Glomerular visceral epithelial cell (primary cell): Measurements from ENCODE around the gene YEATS4.

Experiments used
- DNase-seq: peaks from one replicate; pipeline ENCODE4 v3.0.0-alpha.2; 2016; ENCODE audit errors: extremely low spot score

Gene YEATS4

DNA sequence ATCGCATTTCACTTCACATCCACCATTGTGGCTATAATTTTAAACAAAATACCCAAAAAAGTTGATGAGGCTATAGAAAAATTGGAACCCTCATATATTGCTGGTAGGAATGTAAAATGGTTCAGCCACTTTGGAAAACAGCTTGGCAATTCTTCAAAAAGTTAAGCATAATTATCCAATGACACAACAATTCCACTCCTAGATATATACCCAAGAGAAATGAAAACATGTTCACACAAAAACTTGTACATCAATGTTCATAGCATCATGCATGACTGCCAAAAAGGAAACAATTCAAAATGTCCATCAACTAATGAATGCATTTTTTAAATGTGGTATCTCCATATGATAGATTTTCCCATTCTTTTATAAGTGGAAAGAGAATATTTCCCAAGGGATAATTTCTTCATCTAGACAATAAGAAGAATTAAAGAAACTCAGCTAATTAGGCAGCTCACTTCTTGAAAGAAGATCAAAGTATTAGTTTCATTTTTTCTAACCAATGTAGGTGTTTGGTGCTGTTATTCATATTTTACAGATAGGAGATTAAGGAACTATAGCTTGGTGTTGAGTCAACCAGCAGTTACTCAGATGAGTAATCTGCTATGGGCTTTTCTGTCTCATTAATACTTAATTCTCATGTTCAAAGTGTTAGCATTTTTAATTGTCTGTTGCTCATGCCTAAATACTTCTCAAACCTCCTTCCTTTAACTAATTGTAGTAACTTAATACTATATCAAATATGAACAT lies 32.8 kb downstream of the YEATS4 start:
- DNase-seq = no peak

DNA sequence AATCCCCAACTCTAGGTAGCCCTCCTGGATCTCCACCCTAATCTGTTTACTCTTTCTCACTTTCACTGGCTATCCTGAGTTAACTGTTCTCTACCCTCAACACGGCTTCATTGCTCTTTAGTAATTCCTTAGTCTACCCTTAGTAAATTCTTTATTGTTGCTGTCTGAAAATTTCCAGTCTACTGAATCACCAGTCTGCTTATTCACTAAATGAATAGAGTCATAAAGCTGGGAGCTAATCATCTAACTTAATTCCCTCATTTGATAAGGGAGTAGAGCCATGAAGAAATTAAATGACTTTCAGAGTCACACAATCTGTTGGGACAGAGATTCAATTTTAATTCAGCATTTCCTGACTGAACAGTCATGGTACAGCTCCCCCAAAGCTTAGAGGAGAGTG lies 36.5 kb downstream of the YEATS4 start:
- DNase-seq = no peak

DNA sequence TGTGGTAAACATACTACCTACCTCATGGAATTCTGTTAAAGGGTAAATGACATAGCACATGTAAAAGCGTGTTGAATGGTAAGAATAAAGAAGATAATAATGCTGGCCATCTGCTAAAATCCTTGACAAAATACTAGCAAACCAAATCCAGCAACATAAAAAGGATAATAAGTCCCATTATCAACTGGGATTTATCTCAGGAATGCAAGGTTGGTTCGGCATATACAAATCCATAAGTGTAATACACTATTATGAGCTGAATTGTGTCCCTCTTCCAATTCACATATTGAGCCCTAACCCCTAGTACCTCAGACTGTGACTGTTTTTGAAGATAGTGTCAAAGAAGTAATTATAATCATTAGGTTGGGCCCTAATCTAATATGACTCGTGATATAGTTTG lies 37.4 kb downstream of the YEATS4 start:
- no peak for DNase-seq

DNA sequence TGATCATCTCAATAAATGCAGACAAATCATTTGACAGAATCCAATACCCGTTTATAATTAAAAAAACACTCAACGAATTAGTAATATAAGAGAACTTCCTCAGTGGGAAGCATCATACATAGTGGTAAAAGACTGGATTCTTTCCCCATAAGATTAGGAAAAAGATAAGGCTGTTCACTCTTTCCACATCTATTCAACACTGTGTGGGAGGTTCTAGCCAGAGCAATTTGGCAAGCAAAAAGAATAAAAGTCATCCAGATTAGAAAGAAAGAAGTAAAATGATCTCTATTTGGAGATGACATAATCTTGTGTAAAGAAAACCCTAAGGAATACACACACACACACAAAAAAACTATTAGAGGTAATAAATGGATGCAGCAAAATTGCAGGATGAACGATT lies 38.4 kb downstream of the YEATS4 start:
- no peak for DNase-seq

DNA sequence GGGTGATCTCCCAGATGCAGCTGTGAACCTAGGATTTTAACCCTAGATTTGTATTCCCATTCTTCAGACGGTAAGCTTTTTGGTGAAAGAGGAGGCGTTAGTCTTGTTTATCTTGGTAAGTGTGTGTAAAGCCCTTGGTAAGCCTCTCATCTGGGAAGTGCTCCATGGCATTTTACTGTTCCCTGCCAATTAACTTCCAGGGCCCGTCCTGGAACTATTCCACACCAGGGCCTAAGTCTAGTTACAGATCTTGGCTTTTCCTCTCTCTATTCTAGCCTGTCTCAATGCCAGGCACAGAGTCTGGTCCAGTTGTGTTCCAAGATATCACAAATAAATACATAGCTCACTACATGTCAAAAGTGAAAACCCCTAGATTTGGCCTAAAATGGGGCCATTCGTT lies 42.4 kb downstream of the YEATS4 start:
- no peak for DNase-seq

DNA sequence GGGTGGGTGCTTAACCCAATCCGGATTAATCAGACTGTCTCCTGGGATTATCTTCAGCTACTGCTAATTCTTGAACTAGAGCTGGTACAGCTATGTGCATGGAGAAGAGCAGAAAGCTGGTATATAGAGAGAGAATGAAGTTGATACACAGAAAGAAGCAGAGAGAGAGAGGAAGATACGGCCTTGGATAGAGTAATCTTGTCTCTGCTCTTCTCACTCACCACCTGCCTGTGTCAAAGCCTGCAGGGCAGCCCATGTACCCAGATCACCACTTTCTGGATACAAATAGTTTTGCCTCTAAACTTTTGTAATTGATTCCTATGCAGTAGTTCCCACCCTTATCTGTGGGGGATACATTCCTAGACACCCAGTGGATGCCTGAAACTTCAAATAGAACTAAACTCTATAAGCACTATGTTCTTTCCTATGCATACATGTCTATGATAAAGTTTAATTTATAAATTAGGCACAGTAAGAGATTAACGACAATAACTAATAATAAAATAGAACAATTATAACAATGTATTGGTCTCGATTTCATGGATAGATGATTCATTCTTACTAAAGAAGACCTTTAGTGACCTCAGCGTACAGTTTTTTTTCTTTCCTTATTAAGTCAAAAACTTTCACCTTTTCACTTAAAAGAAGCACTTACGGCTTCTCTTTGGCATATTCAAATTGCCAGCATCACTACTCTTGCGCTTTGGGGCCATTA lies 45.5 kb downstream of the YEATS4 start:
- DNase-seq = peak; percentile 7

DNA sequence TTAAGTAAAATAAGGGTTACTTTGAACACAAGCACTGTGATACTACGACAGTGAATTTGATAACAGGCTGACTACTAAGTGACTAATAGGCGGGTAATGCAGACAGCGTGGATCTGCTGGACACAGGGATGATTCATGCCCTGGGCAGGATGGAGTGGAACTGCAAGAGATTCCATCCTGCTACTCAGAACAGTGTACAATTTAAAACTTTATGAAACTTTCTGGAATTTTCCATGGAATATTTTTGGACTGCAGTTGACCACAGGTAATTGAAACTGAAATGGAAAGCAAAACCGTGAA lies 46.0 kb downstream of the YEATS4 start:
- peak; percentile 92 for DNase-seq

DNA sequence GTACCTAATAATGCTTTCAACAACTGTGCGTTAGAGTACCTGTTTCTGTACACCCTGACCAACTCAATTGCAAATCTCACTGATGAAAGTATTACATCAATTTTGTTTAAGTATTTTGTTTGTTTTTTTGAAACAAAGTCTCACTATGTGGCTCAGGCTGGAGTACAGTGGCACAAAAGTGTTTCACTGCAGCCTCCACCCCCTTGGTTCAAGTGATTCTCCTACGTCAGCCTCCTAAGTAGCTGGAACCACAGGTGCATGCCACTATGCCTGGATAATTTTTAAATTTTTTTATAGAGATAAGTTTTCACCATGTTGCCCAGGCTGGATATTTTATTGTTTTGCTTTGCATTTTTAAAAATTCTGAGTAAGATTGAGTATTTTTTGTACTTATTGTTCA lies 46.7 kb downstream of the YEATS4 start:
- peak; percentile 27 for DNase-seq

DNA sequence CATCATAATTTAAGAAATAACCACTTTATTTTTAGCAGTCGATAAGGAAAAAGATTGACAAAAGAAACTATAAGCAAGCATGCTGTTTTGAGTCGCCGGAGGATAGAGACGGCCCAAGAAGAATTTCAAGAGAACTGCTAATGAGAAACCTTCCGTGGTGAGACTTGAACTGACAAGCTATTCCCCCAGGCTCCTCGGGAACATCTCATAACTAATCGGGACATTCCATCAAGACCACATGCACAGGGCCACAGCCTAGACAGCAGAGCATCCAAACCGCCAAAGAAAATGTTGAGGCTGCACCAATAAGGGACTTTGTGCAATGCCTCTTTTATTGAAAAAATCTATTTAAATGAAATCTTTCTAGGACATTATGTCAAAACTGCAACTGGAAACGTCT lies 51.0 kb downstream of the YEATS4 start:
- no peak for DNase-seq

DNA sequence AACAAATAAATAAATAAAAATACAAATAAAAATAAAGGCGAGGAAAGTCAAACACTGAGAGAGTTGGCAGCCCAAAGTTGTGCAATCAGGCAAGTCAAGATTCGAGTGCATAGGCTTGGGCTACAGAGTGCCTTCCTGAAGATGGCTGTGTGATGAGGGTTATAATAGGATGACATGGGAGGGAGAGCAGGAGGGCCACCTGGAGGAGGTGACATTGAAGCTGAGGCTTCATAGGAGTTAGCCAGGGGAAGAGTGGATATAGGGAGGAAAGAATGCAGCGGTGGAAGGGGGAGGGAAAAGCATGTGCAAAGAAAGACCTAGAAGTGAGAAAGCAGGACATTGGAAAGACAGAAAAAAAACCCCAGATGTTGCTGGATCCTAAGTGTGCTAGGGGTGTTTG lies 53.1 kb downstream of the YEATS4 start:
- no peak for DNase-seq

DNA sequence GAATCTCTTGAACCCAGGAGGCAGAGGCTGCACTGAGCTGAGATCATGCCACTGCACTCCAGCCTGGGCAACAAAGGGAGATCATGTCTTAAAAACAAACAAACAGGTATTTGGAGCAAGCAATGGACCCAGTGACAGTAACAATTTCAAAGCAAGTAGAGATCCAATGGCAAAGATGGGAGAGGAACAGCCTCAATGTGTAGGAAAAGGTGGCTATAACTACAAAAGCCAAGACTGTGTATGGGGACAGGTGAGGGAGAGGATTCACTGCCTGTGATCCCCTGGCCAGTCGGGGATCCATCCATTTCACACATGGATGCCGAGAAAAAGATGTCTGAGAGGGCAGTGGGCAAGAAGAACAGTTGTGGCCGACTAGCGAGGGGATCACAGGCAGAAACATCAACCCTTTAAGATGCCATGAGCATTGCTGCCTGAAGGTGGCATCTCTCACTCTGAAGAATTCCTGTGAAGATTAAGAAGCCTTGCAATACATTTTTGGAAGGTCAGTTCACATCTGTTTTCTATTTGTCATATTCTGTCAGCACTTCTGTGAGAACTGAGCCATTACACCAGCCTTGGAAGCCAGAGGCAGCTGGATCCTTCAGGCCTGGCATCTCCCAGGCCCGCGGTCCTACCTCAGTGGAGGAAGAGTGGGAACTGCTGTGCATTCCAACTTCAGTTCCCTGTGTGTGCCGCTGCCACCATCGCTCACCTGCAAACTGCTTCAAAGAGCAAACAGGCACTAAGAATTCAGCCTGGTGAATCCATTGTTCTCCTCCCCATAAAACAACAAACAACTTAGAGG lies 56.1 kb downstream of the YEATS4 start:
- DNase-seq = peak; percentile 63

DNA sequence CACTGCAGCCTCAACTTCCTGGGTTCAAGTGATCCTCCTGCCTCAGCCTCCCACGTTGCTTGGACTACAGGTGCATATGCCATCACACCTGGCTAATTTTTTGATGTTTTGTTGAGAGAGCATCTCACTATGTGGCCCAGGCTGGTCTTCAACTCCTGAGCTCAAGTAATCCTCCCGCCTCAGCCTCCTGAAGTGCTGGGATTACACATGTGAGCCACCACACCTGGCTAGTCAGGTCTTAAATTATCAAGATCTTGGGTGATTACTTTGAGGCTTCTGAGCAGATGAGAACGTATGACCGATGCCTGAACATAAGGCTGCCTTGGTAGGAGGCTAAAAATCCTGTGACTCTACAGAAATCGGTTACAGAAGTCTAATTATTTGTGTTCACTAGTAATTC lies 57.7 kb downstream of the YEATS4 start:
- no peak for DNase-seq

DNA sequence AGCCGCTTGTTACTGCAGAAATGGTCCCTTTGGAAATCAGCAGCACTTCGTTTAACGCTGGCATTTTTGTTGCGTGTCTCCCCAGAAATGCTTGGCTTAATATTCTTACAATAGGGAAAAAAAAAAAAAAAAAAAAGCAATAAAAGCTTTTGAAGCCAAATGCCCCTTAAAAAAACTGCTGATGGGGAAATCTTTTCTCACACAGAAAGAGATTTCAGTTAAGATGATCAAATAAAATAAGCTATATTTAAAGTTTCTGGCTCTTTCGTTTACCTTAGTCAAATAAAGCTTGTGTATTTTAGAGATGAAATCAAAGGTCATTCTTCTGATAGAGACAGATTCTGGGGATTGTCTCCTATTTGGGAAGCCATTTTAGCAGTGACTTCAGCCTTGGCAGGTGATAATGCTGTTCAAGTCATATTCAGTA lies 58.2 kb downstream of the YEATS4 start:
- DNase-seq = no peak

DNA sequence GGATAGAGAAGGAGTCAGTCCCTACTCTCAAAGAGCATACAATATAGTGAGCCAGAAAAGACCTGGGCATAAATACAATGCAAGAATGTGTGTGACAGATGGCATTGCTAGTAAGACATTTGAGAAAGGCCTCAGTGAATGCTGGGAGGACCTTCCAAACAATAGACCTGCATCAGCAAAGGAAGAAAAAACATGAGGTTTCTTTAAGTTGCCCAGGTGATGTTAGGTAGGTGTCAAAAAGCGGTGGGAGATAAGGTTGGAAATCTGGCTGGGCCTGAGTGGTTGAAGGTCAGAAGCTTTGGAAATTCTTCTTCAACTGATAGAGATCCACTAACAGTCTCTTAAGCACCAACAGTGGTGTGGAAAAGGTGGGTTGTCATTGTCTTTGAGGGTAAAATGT lies 60.2 kb downstream of the YEATS4 start:
- no peak for DNase-seq

DNA sequence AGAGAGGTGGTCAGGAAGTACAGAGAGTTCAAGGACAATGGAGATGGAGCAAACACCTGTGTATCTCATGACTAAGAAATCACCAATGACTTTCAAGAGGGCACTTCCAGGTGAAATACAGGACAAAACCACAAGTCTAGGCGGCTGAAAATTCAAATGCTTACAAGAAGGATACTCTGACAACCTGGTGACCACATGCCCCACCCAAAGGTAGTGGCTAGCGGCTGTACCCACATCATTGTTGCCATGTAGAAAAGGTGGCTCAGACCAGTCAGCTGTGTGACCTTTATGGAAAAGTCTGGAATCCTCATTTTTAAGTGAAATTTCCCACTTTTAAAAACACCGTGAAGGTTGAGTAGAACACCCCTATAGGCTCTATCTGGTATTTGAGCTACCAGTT lies 62.0 kb downstream of the YEATS4 start:
- no peak for DNase-seq

DNA sequence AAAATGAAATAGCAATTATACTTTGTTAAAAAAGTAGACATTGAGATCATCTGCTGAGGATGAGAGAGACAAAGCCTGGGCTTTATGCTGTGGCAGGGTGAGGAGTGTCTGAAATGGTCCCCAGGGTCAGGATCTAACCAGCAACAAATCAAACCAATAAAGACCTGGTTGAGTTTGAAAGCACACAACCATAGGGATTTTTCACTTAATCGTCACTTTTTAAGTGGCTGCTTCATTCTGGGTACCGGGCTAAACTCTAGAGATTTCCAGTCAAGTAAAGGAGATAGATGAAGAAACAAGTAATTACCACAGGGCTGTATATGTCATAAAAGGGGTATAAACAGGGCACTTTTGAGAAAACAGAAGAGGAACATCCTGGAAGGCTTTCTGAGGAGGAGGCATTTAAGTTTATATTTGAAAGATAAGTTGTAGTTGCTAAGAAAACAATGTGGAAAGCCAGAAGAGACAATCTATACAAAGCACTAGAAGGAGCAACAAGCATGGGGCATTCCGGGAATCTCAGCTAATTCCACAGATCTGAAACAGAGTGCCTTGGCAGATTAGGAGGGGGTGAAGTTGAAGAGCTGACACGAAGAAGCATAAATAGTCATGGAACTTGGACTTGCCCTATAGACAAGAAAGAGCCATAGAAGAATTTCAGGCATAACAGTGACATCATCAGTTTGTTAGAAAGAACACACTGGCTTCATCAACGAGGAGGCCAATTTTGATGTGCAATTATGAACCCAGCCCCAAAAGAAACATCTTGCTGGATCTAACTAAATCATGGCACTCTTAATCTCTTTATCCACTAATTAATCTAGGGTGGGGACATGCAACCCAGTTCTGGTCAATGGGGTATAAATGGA lies 63.7 kb downstream of the YEATS4 start:
- DNase-seq = no peak

DNA sequence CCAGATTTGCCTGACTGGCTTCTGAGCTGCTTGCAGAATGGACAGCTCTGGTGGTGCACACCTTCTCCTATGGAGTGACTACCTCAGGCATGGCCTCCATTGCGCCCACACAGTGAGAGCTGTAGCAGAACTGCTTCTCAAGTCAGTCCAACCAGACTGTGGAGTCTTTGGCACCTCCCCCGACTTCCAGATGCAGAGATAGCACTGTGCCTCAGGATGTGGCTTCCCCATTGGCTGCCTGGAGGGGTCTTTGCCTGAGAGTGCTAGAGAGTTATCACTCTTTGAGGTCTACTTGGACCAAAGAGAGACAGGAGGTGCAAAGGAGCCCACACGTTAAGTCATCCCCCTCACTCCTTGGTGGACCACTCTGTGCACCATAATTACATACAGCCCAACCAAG lies 65.9 kb downstream of the YEATS4 start:
- no peak for DNase-seq

DNA sequence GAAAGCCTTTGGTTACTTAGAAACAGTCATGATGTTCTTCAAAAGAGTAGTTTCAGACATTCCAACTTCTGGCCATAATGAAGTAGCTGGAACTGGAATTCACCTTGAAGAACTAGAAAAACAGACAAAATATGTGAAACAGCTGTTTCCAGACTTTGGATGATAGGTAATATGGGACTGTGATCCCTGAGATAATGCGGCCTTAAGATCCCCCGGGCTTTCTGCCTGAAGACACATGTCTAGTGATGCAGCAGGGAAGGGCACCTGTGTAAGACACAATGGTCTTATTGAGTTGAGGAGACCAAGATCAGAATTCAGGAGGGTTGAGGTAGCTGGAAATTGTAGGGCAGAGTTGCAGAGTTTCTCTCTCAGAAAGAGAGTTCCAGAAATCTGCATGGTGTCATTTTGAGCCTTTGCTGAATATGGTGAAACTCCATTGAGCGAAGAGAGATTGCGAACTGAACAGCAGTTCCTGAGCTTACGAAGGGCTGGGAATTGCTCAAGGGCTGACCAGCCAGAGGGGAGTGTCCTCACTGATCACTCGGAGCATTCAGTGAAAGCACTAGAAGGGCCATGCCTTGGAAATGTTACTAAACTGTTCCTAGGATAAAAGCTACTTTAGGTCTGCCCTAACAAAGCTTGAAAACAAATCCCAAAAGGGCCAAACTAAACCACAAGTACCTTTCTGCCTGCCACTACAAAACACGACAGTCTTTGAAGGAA lies 69.0 kb downstream of the YEATS4 start:
- DNase-seq = no peak

DNA sequence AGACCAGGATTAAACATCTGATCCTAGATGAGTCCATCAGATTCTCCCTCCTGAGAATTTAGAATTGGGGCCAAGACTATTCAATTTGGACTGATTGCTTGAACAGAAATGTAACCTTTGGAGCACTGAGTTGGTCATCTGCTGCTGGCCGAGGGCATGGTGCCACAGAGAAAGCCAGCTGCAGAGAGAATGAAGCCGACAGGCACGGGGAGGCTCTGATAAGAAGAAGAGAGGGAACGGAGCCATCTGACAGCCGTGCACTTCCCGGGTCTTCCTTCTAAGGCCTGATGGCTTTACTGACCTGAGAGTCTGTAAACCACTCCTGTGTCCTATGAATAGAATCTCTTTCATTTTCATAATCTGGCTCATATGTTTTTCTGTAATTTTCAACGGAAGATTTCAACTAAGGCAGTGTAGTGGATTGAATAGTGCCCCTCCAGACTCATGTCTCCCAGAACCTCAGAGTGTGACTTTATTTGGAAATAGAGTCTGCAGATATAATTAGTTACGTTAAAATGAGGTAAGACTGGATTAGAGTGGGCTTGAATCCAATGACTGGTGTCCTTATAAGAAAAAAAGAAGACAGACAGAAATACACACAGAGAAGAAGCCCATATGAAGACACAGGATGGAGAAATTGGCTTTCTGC lies 71.5 kb downstream of the YEATS4 start:
- no peak for DNase-seq

DNA sequence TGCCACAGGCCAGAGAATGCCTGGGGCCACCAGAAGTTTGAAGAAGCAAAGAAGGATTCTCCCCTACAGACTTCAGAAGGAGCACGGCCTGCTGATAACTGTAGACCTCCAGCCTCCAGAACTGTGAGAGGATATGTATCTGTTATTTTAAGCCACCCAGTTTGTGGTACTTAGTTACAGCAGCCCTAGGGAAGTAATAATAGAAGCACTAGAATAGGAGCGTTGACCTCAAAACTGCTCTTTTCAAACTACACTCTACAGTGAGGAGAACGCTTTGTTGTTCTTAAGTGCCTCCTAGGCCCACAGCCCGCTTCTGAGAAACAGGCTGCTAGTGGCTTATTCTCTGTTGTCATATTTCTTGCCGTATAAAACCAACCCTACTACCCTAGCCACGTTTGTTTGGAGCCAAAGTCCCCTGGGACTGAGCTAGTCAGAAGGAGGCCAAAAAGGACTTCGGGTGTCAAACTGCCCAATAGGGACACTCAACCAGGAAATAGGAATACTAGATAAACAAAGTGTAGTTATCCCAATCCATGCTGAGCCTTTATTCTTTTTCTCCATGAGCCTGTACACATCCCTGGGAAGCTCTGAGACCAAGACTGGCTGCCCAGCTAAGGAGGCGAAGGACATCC lies 72.2 kb downstream of the YEATS4 start:
- DNase-seq = no peak
